ENCODE measurements around the gene RPA1. TPM values are rescaled to one million over a fixed set of nuclear protein-coding genes. Genes with fewer than 3 reads are reported as not detected.

The RPA1 gene
- total RNA-seq, 1 experiment from 2014 or later: 198 TPM

- Histone ChIP-seq H3K27me3 (ENCODE audit: insufficient read depth, low read length) (no peaks in the 10 kb centered on the region), H3K9me3 (ENCODE audit: control insufficient read depth in 1 of 2, insufficient read depth in 1 of 2, low read depth in 1 of 2, low read length in 2 of 2) (no peaks in the 10 kb centered on the region), H3K79me2 (ENCODE audit: insufficient read depth, low read length) (peaks cover 75% of the 10 kb centered on the region), H3K9me2 (ENCODE audit: insufficient read depth) (no peaks in the 10 kb centered on the region), H3K4me3 (replicated peaks in 1 of 2; ENCODE audit: low read depth in 1 of 2, low read length in 2 of 2) (peak overlapping the region; percentile 79 to 100), H3K36me3 (ENCODE audit: control insufficient read depth in 1 of 2, insufficient read depth in 2 of 2, low read length in 2 of 2) (peaks cover 9 to 14% of the 10 kb centered on the region in 2 experiments; a peak in 3 of 4 replicates), H3K4me2 (ENCODE audit: low read length) (peak overlapping the region; percentile 98), H4K20me1 (ENCODE audit: insufficient read depth) (peaks cover 5% of the 10 kb centered on the region; the same call in 1 of the 2 replicates), H3K27ac (ENCODE audit: low read depth, low read length) (peak overlapping the region; percentile 65), H3K9ac (ENCODE audit: low read length) (peak overlapping the region; percentile 92), H3K4me1 (ENCODE audit: control insufficient read depth in 1 of 2, insufficient read depth in 2 of 2, low read length in 2 of 2) (peaks cover 8 to 16% of the 10 kb centered on the region in 2 experiments; a peak in 3 of 4 replicates), H2AFZ (ENCODE audit: low read depth, low read length, poor library complexity, severe bottlenecking) (peak overlapping the region; percentile 54)
- TSS peak; percentile 58 for BruUV-seq (replicated peaks)
- intact Hi-C loops (cut with micrococcal nuclease): no loop called here
- ChIA-PET RAD21 (ENCODE audit: low non-redundant PET in 1 of 2, low total read pairs in 2 of 2, uncharacterized antibody in 2 of 2, unreplicated experiment in 2 of 2) (no interaction called here), POLR2A (interaction anchor here (1.1 kb wide), 1 partner anchor 114 kb away, joined by 8 read pairs; no protein-coding TSS in a partner anchor), CTCF (no interaction called here)
- no peak for DNase-seq (ENCODE audit: low read depth, low spot score)
- no peak for ATAC-seq
- TF ChIP-seq JUND (IDR thresholded peaks at IDR 0.05): no peak
- no peak for TF ChIP-seq POLR2A (IDR thresholded peaks at IDR 0.05; ENCODE audit: borderline replicate concordance, extremely low read depth, insufficient read depth, insufficient read length)
- TF ChIP-seq ATF3 (IDR thresholded peaks at IDR 0.05): no peak
- TF ChIP-seq ZBTB33 (IDR thresholded peaks at IDR 0.05; ENCODE audit: extremely low read depth, insufficient replicate concordance, low read length): no peak
- no peak for TF ChIP-seq REST (IDR thresholded peaks at IDR 0.05; ENCODE audit: low read depth)
- no peak for TF ChIP-seq MAX (IDR thresholded peaks at IDR 0.05)
- no peak for TF ChIP-seq YY1 (IDR thresholded peaks at IDR 0.05; ENCODE audit: extremely low read depth, insufficient replicate concordance, low read depth, low read length)
- no peak for TF ChIP-seq RAD21 (IDR thresholded peaks at IDR 0.05; ENCODE audit: low read depth)
- TF ChIP-seq CTCF (IDR thresholded peaks at IDR 0.05 in 2 of 3, conservative IDR thresholded peaks at IDR 0.05 in 1 of 3; ENCODE audit: borderline replicate concordance in 1 of 3, insufficient read depth in 1 of 3, low read depth in 2 of 3, low read length in 2 of 3): no peak
- no peak for TF ChIP-seq ZNF274 (IDR thresholded peaks at IDR 0.05; ENCODE audit: low read depth, low read length)
- no peak for TF ChIP-seq EGR1 (IDR thresholded peaks at IDR 0.05; ENCODE audit: low read depth)
- TF ChIP-seq EZH2phosphoT487 (IDR thresholded peaks at IDR 0.05; ENCODE audit: borderline replicate concordance): no peak
- no peak for TF ChIP-seq SP1 (IDR thresholded peaks at IDR 0.05; ENCODE audit: low read depth)
- TF ChIP-seq CBX3 (IDR thresholded peaks at IDR 0.05; ENCODE audit: low read depth): no peak
- no peak for TF ChIP-seq ZFX (IDR thresholded peaks at IDR 0.05)
- no peak for TF ChIP-seq EZH2 (IDR thresholded peaks at IDR 0.05)
- TF ChIP-seq SRF (IDR thresholded peaks at IDR 0.05; ENCODE audit: low read depth): no peak
- TF ChIP-seq POLR2AphosphoS5 (IDR thresholded peaks at IDR 0.05; ENCODE audit: low read depth, low read length): no peak
Measured at GRCh38 chr17:1830288-1830687, 483 bp downstream of the RPA1 start.
